KBM-7 (cell line): ENCODE measurements around the gene AGRN.
"Not testable (repeated sequence)": the region's sequence is repeated elsewhere in the genome, so short reads cannot be mapped to it uniquely, and the experiment has no call there.

Experiments
- DNase-seq: peaks from one replicate; pipeline ENCODE4 v3.0.0-alpha.2; 2015
- in situ Hi-C: fragments of 300-500 bp; cut with MboI; formaldehyde crosslinking; loops from 2 replicates; pipeline ENCODE4 v1.14.3; 2020; ENCODE audit warnings: low sequenced_read_pairs, low pct_unique_long_range_greater_than_20kb, mixed read lengths

AGRN gene

DNA sequence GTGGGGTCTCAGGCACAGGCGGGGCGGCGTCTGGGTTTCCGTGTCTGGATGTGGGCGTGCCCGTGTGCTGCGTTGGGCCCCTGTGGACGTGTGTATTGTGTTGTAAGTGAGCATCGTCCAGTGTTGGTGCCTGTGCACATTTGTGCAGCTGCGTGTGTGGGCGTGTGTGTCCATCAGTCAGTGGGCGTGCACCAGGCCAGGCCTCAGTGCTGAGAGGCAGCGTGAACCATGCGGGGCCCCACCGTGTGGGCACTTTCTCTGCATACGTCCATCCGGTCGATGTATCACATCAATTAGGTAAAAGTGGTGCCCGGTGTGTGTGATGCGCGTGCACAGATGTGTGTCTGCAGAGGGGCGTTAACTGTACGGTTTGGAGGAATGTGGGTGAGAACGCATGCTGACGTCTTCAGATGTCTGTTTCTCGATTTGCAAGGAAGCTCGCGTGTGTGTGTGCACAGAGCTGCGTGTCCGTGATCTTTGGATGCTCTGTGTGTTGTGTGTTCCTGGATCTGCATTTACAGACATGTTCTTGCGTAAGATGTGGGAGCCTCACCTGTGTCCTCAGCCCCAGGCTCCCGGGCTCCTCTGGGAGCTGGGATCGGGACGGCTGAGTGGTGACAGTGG is 24.6 kb downstream of the AGRN start:
- in situ Hi-C loops, result no loop called here
- DNase-seq, result no peak

DNA sequence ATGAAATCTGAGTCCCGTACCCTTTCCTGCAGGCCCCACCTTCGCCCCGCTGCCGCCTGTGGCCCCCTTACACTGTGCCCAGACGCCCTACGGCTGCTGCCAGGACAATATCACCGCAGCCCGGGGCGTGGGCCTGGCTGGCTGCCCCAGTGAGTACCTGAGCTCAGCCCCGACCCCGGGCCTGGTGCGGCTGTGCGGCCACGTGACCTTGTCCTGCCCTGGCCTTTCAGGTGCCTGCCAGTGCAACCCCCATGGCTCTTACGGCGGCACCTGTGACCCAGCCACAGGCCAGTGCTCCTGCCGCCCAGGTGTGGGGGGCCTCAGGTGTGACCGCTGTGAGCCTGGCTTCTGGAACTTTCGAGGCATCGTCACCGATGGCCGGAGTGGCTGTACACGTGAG is 25.2 kb downstream of the AGRN start:
- no peak for DNase-seq
- in situ Hi-C loops, result no loop called here

DNA sequence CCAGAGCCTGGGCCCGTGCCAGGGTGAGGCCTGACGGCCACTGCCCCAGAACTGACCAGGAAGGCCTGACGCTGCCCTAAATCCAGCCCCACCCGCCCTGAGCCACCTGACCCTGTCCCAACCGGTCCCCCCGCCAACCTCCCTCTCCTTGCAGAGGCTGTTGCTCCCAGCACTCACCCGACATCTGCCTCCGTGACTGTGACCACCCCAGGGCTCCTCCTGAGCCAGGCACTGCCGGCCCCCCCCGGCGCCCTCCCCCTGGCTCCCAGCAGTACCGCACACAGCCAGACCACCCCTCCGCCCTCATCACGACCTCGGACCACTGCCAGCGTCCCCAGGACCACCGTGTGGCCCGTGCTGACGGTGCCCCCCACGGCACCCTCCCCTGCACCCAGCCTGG is 26.3 kb downstream of the AGRN start:
- in situ Hi-C loops, result no loop called here
- DNase-seq, result no peak

DNA sequence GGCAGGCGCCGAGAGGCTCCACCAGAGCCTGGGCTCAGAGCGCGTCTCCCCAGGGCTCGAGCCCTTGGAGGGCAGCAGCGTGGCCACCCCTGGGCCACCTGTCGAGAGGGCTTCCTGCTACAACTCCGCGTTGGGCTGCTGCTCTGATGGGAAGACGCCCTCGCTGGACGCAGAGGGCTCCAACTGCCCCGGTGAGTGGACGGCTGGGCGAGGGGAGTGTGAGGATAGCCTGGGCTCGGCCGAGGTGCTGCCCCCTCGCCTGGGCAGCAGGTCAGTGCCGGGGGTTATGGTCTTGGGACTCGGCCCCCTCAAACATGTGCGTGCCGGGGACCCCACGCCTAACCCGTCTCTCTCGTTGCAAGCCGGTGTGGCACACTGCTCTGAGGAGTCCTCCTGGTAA is 26.8 kb downstream of the AGRN start:
- no peak for DNase-seq
- in situ Hi-C loops, result no loop called here

DNA sequence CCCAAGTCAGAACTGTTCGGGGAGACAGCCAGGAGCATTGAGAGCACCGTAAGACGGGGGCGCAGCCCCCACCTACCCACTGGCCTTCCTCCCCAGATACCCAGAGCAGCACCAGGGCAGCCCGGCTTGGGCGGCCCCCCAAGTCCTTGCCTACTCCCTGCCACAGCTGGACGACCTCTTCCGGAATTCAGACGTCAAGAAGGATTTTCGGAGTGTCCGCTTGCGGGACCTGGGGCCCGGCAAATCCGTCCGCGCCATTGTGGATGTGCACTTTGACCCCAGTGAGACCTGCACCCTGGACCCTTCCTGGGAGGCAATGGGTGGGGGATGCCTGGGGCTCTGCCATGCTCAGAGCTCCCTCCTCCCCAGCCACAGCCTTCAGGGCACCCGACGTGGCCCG is 27.5 kb downstream of the AGRN start:
- DNase-seq, result no peak
- in situ Hi-C loops, result no loop called here

DNA sequence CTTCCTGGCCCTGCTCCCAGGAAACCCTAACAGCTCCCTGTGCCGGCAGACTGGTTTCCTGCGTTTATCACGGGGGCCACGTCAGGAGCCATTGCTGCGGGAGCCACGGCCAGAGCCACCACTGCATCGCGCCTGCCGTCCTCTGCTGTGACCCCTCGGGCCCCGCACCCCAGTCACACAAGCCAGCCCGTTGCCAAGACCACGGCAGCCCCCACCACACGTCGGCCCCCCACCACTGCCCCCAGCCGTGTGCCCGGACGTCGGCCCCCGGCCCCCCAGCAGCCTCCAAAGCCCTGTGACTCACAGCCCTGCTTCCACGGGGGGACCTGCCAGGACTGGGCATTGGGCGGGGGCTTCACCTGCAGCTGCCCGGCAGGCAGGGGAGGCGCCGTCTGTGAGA is 28.0 kb downstream of the AGRN start:
- in situ Hi-C loops, result no loop called here
- no peak for DNase-seq

DNA sequence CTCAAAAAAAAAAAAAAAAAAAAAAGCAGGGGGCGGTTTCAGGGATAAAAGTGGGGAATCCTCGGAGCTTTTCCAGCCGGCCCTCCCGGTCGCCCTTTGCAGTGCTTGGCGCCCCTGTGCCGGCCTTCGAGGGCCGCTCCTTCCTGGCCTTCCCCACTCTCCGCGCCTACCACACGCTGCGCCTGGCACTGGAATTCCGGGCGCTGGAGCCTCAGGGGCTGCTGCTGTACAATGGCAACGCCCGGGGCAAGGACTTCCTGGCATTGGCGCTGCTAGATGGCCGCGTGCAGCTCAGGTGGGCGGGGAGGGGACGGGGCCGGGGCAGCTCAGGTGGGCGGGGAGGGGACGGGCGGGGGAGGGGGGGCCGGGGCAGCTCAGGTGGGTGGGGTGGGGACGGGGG is 28.8 kb downstream of the AGRN start:
- in situ Hi-C loops, result no loop called here
- no peak for DNase-seq

DNA sequence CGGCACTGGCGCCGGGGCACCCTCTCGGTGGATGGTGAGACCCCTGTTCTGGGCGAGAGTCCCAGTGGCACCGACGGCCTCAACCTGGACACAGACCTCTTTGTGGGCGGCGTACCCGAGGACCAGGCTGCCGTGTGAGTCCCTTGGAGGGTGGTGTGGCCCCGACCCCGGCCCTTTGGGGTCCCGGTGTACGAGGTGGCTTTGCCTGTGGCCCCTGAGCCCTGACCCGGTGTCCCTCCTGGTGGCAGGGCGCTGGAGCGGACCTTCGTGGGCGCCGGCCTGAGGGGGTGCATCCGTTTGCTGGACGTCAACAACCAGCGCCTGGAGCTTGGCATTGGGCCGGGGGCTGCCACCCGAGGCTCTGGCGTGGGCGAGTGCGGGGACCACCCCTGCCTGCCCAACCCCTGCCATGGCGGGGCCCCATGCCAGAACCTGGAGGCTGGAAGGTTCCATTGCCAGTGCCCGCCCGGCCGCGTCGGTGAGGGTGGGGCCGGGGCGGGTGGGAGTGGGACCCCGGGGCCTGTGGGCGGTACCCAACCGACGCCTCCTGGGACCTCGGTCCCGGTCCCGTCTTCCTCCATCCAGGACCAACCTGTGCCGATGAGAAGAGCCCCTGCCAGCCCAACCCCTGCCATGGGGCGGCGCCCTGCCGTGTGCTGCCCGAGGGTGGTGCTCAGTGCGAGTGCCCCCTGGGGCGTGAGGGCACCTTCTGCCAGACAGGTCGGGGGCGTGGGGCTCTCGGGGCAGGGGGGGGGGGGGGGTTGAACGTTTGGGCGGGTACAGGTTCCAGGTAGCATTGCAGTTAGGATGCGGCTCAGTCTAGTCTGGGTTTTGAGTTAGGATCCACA is 29.6 kb downstream of the AGRN start:
- in situ Hi-C loops, result no loop called here
- no peak for DNase-seq

DNA sequence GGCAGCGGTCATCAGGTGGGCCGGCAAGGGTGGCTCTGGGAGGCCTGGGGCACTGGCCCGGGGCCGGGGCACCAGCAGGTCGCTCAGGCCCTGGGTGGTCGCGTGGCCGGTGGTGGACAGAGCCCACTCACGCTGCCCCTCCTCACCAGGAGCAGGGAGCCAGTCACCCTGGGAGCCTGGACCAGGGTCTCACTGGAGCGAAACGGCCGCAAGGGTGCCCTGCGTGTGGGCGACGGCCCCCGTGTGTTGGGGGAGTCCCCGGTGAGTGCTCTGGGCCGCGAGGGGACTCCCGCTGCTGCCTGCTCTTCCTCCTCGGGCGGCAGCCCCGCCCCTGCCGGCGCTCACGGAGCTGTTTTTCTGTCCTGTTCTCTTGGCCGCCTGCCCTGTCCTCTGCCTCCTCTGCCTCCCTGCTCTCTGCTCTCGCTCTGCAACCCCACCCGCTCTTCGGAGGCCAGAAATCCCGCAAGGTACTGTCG is 30.7 kb downstream of the AGRN start:
- DNase-seq, result no peak
- in situ Hi-C loops, result no loop called here

DNA sequence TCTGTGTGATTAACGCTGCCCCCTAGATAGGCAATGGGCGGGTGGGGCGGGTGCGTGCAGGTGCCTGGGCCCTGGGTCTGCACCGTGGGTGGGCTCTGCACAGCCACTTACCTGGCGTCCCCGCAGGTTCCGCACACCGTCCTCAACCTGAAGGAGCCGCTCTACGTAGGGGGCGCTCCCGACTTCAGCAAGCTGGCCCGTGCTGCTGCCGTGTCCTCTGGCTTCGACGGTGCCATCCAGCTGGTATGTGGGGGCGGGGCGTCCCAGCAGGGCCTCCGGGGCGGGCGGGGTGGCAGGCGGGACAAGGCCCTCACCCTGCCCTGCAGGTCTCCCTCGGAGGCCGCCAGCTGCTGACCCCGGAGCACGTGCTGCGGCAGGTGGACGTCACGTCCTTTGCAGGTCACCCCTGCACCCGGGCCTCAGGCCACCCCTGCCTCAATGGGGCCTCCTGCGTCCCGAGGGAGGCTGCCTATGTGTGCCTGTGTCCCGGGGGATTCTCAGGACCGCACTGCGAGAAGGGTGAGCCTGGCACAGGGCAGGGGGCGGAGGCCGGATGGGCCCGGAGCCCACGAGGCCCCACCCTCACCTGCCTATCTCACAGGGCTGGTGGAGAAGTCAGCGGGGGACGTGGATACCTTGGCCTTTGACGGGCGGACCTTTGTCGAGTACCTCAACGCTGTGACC is 31.3 kb downstream of the AGRN start:
- in situ Hi-C loops, result no loop called here

DNA sequence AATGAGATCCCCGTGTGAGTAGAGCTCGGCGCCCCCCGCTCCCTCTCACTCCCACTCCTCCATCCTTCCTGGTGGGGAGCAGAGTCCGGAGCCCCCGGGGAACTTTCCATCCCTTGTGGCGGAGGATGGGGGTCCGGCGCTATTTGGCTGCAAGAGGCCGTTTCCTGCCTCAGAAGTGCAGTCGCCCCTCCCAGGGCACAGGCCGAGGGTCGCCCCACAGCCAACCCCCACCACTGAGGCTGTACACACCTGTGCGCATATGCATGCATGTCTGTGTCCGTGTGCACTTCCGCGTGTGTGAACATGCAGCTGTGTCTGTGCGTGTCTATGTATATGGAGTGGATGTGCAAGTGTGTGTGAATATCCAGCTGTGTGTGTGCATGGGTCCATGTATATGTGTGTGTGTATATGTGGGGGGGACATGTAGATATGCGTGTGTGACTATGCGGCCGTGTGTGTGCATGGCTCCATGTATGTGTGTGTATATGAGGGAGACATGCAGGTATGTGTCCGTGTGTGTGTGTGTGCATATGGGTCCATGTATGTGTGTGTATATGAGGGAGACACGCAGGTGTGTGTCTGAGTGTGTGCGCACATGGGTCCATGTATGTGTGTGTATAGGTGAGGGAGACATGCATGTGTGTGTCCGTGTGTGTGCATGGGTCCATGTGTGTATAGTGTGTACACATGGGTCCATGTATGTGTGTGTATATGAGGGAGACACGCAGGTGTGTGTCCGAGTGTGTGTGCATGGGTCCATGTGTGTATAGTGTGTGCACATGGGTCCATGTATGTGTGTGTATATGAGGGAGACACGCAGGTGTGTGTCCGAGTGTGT is 32.3 kb downstream of the AGRN start:
- in situ Hi-C loops, result no loop called here

More for the DNA sequence above, 31.3 kb downstream of the AGRN start:
- no peak for DNase-seq

DNA sequence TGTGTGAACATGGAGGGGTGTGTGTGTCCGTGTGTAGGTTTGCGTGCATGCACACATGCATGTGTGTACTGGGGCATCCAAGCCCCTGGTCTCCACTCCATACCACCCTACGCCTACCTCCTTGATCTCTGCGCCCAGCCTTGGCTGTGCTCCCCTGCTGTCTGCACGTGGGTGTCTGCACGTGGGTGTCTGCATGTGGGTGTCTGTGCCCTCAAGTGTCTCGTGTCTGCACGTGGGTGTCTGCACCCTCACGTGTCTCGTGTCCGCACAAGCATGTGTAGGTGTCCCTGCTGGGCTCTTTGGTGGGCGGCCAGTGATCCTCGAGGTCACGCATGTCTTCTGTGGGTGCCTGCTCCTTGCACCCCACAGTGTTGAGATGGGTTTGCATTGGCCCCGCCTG is 33.1 kb downstream of the AGRN start:
- no peak for DNase-seq
- in situ Hi-C loops, result no loop called here

More for the DNA sequence above, 32.3 kb downstream of the AGRN start:
- no peak for DNase-seq

DNA sequence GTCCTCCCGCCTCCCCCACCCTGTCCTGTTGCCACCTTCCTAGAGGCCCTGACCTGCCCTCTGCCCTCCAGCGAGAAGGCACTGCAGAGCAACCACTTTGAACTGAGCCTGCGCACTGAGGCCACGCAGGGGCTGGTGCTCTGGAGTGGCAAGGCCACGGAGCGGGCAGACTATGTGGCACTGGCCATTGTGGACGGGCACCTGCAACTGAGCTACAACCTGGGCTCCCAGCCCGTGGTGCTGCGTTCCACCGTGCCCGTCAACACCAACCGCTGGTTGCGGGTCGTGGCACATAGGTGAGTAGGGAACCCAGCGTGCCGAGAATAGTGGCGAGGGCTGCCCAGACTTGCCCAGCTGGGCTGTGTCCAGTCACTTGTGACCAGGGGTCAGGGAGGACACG is 33.8 kb downstream of the AGRN start:
- in situ Hi-C loops, result no loop called here
- DNase-seq, result no peak

DNA sequence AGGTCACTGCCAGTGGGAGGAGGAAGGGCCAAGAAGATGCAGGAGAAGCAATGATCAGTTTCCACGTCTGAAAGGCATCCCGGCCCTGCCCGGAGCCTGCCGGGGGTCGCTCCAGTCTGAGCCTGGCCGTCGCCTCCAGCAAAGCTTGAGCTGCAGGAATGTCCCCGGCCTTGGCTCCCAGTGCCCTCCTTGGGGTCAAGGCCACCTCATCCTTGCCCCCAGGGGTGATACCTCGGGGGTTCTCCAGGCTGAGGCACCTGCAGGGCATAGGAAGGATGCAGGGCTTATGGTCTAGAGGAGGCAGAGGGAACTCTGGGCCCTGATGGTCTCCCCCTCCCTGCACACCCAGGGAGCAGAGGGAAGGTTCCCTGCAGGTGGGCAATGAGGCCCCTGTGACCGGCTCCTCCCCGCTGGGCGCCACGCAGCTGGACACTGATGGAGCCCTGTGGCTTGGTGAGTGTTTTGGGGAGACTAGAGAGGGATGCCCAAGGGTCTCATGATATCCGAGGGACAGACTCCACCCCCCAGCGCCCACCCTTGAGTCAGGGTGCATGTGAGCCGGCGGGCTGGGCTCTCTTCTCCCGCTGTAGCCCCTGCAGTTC is 34.3 kb downstream of the AGRN start:
- DNase-seq, result no peak
- in situ Hi-C loops, result no loop called here

DNA sequence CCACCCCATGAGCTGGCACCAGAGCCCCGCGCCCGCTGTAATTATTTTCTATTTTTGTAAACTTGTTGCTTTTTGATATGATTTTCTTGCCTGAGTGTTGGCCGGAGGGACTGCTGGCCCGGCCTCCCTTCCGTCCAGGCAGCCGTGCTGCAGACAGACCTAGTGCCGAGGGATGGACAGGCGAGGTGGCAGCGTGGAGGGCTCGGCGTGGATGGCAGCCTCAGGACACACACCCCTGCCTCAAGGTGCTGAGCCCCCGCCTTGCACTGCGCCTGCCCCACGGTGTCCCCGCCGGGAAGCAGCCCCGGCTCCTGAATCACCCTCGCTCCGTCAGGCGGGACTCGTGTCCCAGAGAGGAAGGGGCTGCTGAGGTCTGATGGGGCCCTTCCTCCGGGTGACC is 35.1 kb downstream of the AGRN start:
- no peak for DNase-seq
- in situ Hi-C loops, result no loop called here

DNA sequence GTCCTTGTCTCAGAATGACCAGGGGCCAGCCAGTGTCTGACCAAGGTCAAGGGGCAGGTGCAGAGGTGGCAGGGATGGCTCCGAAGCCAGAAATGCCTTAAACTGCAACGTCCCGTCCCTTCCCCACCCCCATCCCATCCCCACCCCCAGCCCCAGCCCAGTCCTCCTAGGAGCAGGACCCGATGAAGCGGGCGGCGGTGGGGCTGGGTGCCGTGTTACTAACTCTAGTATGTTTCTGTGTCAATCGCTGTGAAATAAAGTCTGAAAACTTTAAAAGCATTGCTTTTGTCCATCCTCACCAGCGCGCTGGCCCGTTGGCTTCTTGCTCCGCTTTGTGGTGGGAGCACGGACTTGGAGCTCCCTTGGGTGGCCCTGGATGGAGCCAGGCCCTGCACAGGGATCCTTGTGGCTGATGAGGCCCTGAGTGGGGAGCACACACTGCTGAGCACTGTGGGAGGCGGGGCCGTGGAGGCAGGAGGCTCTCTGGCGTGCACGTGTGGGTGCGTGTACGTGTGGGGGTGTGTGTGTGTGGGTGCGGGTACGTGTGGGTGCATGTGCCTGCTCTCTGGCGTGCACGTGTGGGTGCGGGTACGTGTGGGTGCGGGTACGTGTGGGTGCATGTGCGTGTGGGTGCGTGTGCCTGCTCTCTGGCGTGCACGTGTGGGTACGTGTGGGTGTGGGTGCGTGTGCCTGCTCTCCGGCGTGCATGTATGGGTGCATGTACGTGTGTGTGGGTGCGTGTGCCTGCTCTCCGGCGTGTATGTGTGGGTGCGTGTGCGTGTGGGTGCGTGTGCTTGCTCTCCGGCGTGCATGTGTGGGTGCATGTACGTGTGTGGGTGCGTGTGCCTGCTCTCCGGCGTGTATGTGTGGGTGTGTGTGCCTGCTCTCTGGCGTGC is 36.2 kb downstream of the AGRN start:
- in situ Hi-C loops, result no loop called here

DNA sequence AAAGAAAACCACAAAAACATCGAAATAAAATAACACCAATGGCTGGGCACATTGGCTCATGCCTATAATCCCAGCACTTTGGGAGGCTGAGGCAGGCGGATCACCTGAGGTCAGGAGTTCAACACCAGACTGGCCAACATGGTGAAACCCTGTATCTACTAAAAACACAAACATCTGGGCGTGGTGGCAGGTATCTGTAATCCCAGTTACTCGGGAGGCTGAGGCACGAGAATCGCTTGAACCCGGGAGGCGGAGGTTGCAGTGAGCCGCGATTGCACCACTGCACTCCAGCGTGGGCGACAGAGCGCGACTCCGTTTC is 37.8 kb downstream of the AGRN start:
- in situ Hi-C loops, DNase-seq: not testable (repeated sequence)

More for the DNA sequence above, 36.2 kb downstream of the AGRN start:
- no peak for DNase-seq
